Upper lobe of right lung (tissue), 1 donor: ENCODE measurements around the gene MAOB. TPM values are rescaled to one million over a fixed set of nuclear protein-coding genes. Genes with fewer than 3 reads are reported as not detected.

Source experiments
- ATAC-seq: fragments of 200-7000 bp; cut with Tn5 transposase; one replicate; pipeline ENCODE4 v1.9.1; 2020; ENCODE audit warnings: mild to moderate bottlenecking, moderate library complexity
- DNase-seq: peaks from one replicate; pipeline ENCODE4 v3.0.0-alpha.2; 2020
- H3K27ac ChIP-seq: fragments of 200-600 bp; one replicate; pipeline ENCODE4 v1.8.0; 2022
- H3K27me3 ChIP-seq: fragments of 200-600 bp; one replicate; pipeline ENCODE4 v1.8.0; 2022; ENCODE audit warnings: mild to moderate bottlenecking
- H3K36me3 ChIP-seq: fragments of 200-600 bp; one replicate; pipeline ENCODE4 v1.8.0; 2022
- H3K4me1 ChIP-seq: fragments of 200-600 bp; one replicate; pipeline ENCODE4 v1.8.0; 2022
- H3K4me3 ChIP-seq: fragments of 200-600 bp; one replicate; pipeline ENCODE4 v1.8.0; 2022; ENCODE audit warnings: mild to moderate bottlenecking
- H3K9me3 ChIP-seq: fragments of 200-600 bp; one replicate; pipeline ENCODE4 v1.8.0; 2022
- intact Hi-C: fragments of 100-400 bp; cut with DNase I; formaldehyde crosslinking; loops from one replicate; pipeline ENCODE4 v1.11.0; 2022
- total RNA-seq: library from RNA; stranded (reverse); fragmentation: NEBNext Ultra II Directional; extraction: Animal tissue kit (Norgen Biotek cat#: 25700); gene quantifications from one replicate; pipeline ENCODE4 v1.2.1, GENCODE V29; 2021
- TF ChIP-seq, protein P1 (sequence below): fragments of 200-600 bp; IDR thresholded peaks from one replicate; pipeline ENCODE4 v1.8.0; 2022; ENCODE audit warnings: antibody characterized with exemption
- donor health status: DM: no; HTN: yes; CAD: no; lungs with severe emphysema.

Gene MAOB
- total RNA-seq, 1 donor from 2014 or later, result 38.9 TPM

DNA sequence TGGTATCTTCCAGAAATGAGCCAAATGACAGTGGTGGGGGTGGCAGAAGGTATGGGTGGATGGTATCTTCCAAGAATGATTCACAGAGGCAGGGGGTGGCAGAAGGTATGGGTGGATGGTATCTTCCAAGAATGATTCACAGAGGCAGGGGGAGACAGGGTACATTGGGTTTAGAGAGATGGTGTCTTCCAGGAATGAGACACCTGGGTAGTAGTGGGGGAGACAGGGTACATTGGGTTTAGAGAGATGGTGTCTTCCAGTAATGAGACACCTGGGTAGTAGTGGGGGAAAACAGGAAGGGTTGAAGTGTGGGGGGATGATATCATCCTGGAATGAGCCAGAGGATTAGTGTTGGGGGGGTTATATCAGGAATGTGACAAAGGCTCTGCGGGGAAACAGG is 164.2 kb downstream of the MAOB start:
- DNase-seq, result no peak
- intact Hi-C loops, result no loop called here
- Histone ChIP-seq H3K27ac (no peak overlapping the region), H3K36me3 (peaks cover 1% of the 10 kb centered on the region), H3K4me3 (no peak overlapping the region), H3K4me1 (no peaks in the 10 kb centered on the region), H3K27me3 (no peaks in the 10 kb centered on the region), H3K9me3 (no peaks in the 10 kb centered on the region)
- ATAC-seq, result no peak
- TF ChIP-seq, protein P1, sequence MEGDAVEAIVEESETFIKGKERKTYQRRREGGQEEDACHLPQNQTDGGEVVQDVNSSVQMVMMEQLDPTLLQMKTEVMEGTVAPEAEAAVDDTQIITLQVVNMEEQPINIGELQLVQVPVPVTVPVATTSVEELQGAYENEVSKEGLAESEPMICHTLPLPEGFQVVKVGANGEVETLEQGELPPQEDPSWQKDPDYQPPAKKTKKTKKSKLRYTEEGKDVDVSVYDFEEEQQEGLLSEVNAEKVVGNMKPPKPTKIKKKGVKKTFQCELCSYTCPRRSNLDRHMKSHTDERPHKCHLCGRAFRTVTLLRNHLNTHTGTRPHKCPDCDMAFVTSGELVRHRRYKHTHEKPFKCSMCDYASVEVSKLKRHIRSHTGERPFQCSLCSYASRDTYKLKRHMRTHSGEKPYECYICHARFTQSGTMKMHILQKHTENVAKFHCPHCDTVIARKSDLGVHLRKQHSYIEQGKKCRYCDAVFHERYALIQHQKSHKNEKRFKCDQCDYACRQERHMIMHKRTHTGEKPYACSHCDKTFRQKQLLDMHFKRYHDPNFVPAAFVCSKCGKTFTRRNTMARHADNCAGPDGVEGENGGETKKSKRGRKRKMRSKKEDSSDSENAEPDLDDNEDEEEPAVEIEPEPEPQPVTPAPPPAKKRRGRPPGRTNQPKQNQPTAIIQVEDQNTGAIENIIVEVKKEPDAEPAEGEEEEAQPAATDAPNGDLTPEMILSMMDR, result no peak

DNA sequence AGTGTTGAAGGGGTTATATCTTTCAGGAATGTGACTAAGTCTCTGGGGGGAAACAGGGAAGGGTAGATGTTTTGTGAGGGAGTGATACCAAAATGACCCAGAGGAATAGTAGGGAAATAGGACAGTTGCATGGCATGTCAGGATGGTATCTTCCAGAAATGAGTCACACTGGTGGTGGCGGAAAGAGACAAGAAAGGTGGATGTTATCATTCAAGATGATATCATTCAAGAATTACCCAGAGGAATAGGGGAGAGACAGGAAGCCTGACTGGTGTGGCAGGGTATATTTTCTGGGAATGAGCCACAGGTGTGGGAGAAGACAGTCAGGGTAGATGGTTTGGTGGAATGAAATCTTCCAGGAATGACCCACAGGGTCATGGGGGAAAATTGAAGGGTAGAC is 165.1 kb downstream of the MAOB start:
- no peaks in the 10 kb centered on the region for H3K4me1 ChIP-seq
- peaks cover 11% of the 10 kb centered on the region for H3K36me3 ChIP-seq
- H3K9me3 ChIP-seq, result no peaks in the 10 kb centered on the region
- no peak overlapping the region for H3K4me3 ChIP-seq
- ATAC-seq (no peak), DNase-seq (no peak)
- H3K27ac ChIP-seq, result no peak overlapping the region
- TF ChIP-seq, protein P1, result no peak
- intact Hi-C loops, result no loop called here
- H3K27me3 ChIP-seq, result no peaks in the 10 kb centered on the region

DNA sequence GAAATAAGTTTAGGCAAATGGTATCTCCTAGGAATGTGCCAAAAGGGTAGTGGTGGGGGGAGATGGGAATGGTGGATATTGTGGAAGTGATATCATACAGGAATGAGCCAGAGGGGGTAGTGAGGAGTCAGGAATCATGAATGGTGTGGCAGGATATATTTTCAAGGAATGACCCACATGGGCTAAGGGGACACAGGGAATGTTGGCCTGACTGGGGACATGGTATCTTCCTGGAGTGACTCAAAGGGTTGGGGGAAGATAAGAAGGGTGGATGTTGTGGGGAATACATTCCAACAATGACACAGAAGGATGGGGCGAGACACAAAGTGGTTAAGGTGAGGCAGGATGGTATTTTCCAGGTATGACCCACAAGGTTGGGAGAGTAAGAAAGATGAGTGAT is 165.6 kb downstream of the MAOB start:
- intact Hi-C loops, result no loop called here
- ATAC-seq, result no peak
- no peak overlapping the region for H3K27ac ChIP-seq
- no peak overlapping the region for H3K4me3 ChIP-seq
- no peaks in the 10 kb centered on the region for H3K9me3 ChIP-seq
- H3K27me3 ChIP-seq, result no peaks in the 10 kb centered on the region
- TF ChIP-seq, protein P1, result no peak
- DNase-seq, result no peak
- peaks cover 13% of the 10 kb centered on the region for H3K36me3 ChIP-seq
- H3K4me1 ChIP-seq, result no peaks in the 10 kb centered on the region

Other genes with a start within 250 kb of the MAOB start
- gene MAOA, start 226.2 kb downstream of the MAOB start, total RNA-seq, result 176 TPM
- not detected for gene NDP, start 90.9 kb upstream of the MAOB start, total RNA-seq